AG08395 (cell line): ENCODE measurements around the gene ST8SIA6.
"Not testable (repeated sequence)": the region's sequence is repeated elsewhere in the genome, so short reads cannot be mapped to it uniquely, and the experiment has no call there.

Source experiments
- DNase-seq: peaks from one replicate; pipeline ENCODE4 v3.0.0; 2012; ENCODE audit warnings: mixed read lengths, low spot score

The ST8SIA6 gene

DNA sequence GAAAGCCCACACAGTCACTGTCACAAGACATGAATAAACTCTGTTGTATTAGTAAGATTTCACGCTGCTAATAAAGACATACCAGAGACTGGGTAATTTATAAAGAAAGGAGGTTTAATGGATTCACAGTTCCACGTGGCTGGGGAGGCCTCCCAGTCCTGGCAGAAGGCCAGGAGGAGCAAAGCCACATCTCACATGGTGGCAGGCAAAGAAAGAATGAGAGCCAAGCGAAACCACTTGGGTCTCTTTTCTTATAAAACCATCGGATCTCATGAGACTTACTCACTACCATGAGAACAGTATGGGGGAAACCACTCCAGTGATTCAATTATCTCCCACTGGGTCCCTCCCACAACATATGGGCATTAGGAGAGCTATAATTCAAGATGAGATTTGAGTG is 110.2 kb downstream of the ST8SIA6 start:
- no peak for DNase-seq

DNA sequence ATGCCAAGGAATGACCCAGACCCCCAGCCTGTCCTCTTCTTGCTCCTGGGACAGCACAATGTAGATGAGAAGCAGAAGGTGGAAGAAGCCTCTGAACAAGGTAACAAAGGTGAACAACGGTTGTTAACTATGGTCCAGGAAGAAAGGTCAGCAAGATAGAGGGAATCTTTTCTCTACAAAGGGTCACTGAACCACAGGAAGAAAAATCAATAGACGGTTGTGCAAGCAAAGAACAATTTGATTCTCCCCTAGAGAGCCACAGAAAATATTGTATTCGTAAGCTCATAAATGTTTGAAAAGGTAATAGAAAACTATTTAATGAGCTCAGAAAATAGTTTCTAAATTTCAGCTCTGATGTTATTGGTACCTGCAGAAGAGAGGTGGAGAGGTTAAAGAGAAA is 111.3 kb downstream of the ST8SIA6 start:
- no peak for DNase-seq

DNA sequence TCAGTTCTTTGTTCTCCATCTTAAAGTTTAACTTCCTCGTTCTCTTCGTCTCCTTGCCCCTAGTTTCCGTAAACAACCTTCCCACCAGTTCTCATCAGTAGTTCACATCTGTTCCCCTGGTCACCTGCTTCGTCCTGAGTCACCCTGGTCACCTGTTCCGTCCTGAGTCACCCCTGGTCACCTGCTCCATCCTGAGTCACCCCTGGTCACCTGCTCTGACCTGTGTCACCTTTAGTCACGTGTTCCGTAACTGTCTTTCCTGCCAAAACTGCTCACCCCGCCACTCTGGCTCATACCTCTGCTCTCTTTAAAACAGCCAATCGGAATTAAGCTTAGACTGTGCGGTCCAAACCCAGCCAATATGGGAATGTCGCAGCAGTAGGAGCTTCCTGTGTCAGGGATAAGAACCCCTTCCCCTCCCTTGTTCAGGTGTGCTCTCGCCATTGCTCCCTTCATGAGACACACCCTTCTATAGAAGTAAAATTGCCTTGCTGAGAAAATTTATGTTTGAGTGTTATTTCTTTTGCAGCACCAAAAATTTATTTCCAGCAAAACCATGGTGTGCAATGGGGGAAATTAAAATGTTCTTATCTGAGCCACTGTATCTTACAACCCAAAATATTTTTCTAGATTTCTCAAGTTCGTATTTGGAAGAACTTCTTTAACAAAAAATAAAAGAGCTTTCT is 114.1 kb downstream of the ST8SIA6 start:
- DNase-seq, result no peak

DNA sequence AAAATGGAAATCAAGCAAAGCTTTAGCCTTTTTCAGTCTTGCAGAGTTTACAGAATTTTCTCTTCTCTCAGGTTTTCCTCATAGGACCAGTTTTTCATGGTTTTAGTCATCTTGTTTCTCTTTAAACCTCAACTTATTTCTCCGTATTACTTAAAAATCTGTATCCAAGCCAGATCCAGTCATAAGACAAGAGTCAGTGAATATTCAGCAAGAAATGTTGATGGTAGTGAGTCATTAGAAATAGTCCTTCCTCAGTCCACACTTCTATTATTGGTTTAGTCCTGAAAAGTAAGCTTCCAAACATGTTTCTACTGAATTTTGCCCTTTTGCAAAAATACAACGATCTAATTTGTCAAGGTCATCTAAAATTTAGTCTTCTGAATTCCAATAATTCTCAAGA is 119.3 kb downstream of the ST8SIA6 start:
- peak; percentile 83 for DNase-seq

DNA sequence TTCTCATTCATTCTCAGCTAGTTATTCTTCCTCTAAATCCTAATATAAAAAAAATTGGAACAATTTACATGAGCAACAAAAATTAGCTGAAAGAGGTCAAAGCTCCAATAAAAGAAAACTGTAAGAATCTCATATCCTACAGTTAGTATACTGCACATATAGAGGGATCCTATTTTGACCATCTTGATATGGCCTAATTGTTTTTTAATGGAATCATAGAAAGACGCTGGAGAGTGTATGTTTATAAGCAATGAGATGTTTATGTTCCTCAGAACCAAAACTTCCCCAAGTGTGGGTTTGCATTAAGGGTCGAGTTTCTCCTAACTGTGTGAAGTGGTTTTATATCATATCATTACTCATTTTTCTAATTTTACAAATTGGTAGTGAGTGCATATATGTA is 123.9 kb downstream of the ST8SIA6 start:
- DNase-seq, result no peak

DNA sequence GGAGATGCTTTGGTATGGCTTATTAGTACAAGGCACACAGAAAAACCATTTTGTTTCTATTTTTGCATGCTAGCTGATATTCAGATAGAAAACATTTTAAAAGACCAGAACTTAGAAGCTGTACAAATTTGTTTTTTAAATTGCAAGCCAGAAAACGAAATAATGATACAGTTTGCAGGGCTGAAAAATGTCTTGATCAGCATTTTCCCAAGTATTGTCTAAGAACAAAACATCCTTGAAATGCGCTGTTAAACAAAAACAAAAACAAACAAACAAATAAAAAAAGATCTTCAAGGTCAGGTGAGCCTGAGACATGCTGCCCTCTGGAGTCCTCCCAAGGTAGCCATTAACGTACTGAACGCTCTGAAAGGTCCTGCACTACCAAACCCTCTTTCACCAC is 128.0 kb downstream of the ST8SIA6 start:
- DNase-seq, result no peak

DNA sequence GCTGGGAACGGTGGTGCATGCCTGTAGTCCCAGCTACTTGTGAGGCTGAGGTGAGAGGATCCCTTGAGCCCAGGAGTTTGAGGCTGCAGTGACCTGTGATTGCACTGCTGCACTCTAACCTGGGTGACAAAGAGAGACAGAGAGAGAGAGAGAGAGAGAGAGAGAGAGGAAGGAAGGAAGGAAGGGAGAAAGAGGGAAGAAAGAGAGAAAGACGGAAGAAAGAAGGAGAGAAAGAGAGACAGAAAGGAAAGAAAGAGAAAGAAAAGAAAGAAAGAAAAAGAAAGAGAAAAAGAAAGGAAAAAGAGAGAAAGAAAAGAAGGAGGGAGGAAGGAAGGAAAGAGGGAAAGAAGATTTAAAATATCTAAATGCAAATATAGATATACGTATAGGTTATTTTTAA is 132.4 kb downstream of the ST8SIA6 start:
- not testable (repeated sequence) for DNase-seq

DNA sequence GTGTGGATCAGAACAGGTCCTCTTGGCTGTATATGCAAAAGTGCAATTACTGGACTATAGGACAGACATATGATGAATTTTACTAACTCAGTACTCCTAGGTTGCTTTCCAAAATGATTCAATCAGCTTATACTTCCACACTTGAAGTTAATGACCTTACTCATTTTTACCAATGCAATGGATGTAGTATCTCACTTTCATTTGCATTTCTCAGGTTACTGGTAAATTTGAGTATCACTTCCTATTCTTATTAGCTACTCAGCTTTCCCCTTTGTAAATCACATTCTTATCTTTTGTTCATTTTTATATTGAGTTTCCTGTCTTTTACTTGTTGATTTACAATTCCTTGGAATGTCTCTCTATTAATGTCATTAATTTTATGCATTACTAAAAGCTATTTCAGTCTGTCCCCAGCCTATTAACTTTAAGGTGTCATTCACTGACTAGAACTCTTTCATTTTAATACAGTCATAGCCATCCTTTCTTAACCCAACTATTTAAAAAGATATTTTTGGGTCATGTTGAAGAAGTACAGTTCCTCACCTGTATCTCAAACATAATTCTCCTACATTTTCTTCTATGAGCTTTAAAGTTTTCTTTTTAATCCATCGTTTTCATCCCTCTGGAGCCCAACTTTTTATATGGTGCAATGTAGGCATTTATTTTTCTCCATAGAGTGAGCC is 137.8 kb downstream of the ST8SIA6 start:
- no peak for DNase-seq

DNA sequence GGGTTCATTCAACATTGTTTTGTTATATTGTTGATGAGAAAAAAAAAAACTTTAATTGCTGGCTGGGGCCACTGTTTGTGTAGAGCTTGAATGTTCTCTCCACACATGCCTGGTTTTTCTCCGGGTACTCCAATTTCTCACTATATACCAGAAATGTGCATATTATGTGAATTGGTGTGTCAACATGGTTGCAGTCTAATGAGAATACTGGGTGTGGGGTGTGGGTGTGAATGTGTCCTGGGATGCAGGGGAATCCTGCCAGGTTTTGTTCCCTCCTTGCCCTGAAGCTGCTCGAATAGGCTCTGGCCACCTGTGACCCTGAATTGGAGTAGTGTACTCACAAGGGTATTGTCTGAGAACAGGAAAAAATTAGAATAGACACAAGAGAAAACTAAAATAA is 145.0 kb downstream of the ST8SIA6 start:
- no peak for DNase-seq

DNA sequence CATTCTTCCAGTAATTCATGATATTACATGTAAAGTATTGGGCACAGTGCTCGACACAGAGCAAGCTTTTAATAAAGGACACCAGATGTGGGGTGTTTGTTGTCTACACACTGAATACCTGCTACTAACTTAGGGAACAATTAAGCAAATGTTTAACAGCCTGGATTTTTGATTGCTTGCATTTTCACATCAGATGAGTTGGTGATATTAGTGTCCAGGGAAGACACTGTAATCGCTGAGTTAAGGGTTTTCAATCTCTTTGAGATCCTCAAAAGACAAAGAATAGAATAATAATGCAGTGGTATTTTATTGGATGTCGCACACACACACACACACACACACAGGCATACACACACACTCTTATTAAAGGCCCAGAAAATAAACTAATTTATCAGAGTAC is 147.3 kb downstream of the ST8SIA6 start:
- DNase-seq, result no peak

DNA sequence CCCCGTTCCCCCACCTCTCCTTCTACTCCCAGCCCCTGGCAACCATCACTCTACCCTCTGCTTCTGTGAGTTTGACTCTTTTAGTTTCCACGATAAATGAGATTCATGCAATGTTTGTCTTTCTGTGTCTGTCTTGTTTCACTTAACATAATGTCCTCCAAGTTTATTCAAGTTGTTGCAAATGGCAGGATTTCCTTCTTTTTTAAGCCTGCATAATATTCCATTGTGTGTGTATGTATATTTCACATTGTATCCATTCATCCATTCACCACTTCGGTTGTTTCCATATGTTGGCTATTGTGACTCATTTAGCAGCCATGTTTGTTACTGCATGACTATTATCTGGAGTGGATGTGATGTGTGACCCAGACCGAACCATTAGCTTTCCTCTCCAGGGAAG is 162.0 kb downstream of the ST8SIA6 start:
- no peak for DNase-seq

DNA sequence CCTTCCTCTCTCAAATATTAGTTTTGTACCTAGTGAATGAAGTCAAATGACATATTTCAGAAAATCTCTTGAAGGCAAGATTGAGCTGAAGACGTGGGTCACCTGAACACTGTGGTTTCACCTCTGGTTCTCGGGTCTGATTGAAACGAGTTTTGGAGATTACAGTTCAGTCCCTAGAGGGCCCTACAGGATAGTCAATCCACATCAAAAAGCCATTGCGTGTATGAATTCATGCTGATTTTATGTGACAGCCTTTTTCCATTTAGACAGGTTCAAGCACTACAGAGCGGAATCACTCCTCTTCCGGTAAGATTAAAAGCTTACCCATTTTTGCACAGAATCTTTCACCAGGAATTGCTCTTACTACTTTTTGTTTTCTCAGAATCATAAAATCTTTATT is 164.2 kb downstream of the ST8SIA6 start:
- no peak for DNase-seq

DNA sequence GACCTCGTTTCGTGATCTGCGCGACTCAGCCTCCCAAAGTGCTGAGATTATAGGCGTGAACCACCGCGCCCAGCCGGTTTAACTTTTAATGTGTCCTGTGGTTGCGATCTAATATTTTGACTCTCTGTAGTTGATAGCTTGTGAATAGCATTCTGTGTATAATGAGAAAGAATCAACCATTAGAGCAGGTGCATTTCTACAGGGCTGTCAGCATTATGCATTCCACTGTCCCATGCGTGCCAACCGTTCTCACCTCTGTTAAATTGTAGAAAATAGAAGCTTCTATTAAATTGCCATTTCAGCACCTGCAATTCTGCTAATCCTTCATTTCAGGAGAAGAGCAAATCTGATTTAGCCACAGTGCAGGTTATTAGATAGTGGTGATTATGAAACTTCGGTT is 164.6 kb downstream of the ST8SIA6 start:
- no peak for DNase-seq

DNA sequence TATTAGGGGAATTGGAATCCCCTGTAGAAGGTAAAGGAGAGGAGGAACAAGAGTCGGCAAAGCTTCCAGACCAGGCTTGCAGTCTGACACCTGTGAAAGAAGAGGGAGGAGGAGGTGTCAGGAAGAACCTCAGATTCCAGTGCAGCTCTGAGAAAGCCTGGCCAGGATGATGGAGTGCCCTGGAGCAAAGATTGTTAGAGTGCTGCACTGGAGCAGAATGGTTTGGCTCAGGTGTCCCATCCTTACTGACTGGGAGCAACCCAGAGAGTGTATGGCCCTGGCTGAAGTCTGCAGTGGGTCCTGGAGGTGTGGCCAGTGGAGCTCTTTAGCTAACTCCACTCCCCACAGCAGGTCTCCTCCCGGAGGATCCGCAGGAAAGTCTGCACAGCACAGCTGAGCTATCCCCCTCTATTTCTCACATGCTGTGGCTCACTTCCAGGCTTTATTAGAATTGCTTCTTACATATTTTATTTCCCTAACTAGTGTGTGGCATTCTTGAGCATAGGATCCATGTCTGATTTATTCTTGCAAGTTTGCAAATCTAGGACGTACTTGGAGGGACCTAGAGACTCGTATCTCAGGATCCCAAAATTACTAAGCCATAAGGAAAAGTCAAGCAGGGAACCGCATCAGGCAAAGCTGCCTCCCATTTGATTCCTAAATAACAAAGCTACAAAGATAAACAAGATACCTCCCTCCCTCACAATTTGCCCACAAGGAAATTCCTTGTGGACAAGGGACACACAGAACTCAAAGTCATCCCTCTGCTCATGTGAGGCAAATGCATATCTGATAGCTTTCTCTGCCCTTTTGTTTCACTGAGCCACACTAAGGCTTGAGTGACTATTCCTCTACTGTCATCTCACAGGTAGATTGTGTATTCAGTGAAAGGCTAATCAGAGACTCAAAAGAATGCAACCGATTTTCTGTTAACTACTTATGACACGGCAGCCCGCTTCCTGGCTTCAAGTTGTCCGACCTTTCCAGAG is 167.5 kb downstream of the ST8SIA6 start:
- DNase-seq, result no peak

DNA sequence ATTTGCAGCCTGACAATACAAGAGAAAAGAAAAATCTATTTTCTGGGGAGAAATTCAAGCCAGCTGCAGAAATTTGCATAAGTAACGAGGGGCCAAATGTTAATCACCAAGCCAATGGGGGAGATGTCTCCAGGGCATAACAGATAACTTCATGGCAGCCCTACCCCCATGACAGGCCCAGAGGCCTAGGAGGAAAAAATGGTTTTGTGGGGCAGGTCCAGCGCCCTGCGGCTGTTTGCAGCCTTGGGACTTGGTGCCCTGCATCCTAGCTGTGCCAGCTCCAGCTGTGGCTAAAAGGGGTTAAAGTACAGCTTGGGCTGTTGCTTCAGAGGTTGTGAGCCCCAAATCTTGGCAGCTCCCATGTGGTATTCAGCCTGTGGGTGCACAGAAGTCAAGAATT is 172.1 kb downstream of the ST8SIA6 start:
- no peak for DNase-seq

DNA sequence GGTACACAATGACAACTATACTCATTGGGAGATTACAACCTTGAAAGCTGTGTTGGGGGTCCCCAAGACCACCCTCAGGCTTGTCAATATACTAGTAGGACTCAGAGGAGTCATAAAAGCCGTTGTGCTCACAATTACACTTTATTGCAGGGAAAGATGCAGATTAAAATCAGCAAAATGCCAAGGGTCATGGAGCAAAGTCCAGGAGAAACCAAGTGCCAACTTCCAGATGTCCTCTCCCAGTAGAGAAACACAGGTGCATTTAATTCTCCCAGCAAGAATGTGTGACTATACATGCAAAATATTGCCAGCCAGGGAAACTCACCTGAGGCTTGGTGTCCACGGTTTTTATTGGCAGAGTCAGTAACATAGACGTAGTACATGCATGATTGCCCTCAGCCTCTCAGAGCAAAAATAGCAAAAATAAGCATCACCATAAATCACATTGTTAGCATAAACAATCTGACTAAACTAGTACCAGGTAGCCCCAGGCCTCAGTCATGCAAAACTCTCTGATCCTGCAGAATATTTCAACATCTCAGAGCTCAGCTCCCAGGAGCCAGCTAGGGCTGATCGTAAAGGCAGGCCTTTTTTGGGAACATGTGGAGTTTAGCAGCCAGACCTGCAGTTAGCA is 175.7 kb downstream of the ST8SIA6 start:
- no peak for DNase-seq

DNA sequence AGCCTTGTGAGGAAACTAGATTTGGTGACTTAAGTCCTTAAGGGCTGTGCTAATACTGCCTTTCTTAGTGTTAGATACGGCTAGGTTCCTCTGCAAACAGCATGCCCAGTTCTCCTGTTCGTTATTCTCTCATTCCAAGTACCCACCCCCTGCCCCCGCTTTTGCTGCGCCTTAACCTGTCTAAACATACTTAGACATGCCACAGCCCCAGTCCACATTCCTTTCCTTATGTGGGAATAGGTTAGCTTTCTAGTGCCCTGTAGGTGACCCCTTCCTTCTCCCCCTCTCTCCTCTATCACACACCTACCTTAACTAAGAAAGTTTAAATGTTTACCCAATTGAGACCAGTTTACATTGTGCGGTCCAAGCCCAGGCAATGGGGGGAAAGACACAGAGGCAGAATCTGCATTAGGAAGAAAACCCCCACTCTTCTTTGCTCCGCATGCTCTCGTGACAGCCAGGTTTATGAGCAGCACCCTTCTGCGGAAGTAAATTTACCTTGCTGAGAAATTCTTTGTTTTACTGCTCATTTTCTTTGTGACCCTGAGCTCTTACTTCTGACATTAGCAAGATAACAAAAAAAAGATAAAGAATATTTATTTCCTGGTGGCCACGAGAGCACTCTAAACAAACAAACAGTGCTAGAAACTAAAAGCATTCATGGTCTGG is 177.5 kb downstream of the ST8SIA6 start:
- DNase-seq, result no peak

DNA sequence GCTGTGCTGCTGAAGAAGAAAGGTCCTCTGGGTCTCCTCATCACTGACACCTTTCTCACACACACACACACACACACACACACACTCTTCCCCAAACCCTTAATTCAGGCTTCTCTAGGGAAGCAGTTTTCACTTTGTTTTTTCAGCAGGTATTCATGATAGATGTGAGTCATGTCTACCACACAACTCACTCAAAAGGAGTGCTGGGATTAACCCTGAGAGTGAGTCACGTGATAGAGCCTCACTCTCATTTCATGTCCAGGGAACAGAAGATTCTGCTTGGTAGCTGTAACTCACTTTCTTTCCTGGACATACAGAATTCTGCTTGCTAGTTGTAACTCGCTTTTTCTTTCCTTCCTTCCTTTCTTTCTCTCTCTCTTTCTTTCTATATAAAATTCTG is 181.0 kb downstream of the ST8SIA6 start:
- peak; percentile 42 for DNase-seq

DNA sequence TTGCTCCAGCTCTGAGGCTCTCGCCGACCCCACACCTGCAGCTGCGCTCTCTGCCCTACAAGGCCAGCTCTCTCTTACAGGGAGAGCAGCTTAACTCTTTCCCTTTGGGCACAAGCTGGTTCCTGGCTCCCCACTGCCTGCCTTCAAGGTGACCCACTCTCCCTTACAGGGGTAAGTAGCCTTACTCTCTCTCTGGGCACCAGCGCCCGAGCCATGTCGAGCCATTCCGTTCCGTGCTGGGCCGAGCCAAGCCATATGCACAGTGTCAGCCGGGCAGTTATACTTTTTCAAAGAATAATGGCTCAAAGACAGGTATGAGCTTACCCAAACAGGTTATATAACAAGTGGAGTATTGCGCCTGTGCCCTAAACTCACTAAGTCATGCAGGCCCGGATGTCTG is 181.7 kb downstream of the ST8SIA6 start:
- no peak for DNase-seq
